GM23338 (cell line): ENCODE data around the gene UQCR11. TPM values are rescaled to one million over a fixed set of nuclear protein-coding genes. Genes with fewer than 3 reads are reported as not detected.

Source experiments
- ATAC-seq: fragments of 200-7000 bp; cut with Tn5 transposase; 3 replicates; pipeline ENCODE4 v1.9.1; 2020
- DNase-seq: peaks from one replicate; pipeline ENCODE4 v3.0.0-alpha.2; 2015; ENCODE audit warnings: low spot score
- H2AFZ ChIP-seq: fragments of 200-600 bp; sonication (generic); 2 replicates; pipeline ENCODE4 v1.8.0; 2016; ENCODE audit warnings: antibody characterized with exemption, mild to moderate bottlenecking, moderate library complexity
- H3F3A ChIP-seq: fragments of 200-600 bp; sonication (generic); replicated peaks from 2 replicates; pipeline ENCODE4 v1.8.0; 2017; ENCODE audit warnings: antibody characterized with exemption, mixed run types, low read depth
- H3K27ac ChIP-seq: fragments of 200-600 bp; sonication (generic); 2 replicates; pipeline ENCODE4 v1.6.1; 2016; ENCODE audit warnings: low read depth
- H3K27me3 ChIP-seq: fragments of 200-600 bp; sonication (generic); 2 replicates; pipeline ENCODE4 v1.8.0; 2016; ENCODE audit warnings: mild to moderate bottlenecking, mixed run types, moderate library complexity; ENCODE audit not compliant: insufficient read depth
- H3K36me3 ChIP-seq: fragments of 200-600 bp; sonication (generic); 2 replicates; pipeline ENCODE4 v1.8.0; 2016; ENCODE audit warnings: mild to moderate bottlenecking; ENCODE audit not compliant: insufficient read depth
- H3K4me1 ChIP-seq: fragments of 200-600 bp; sonication (generic); 2 replicates; pipeline ENCODE4 v1.8.0; 2016; ENCODE audit warnings: mild to moderate bottlenecking, moderate library complexity; ENCODE audit not compliant: insufficient read depth
- H3K4me2 ChIP-seq: fragments of 200-600 bp; sonication (generic); 2 replicates; pipeline ENCODE4 v1.7.1; 2017; ENCODE audit warnings: mixed run types
- H3K4me3 ChIP-seq: fragments of 200-600 bp; sonication (generic); 2 replicates; pipeline ENCODE4 v1.6.1; 2016; ENCODE audit warnings: mixed run types
- H3K79me2 ChIP-seq: fragments of 200-600 bp; sonication (generic); replicated peaks from 2 replicates; pipeline ENCODE4 v1.8.0; 2017; ENCODE audit warnings: mild to moderate bottlenecking; ENCODE audit not compliant: insufficient read depth
- H3K9me2 ChIP-seq: fragments of 200-600 bp; sonication (generic); 2 replicates; pipeline ENCODE4 v1.8.0; 2017; ENCODE audit not compliant: insufficient read depth
- H4K20me1 ChIP-seq: fragments of 200-600 bp; sonication (generic); replicated peaks from 2 replicates; pipeline ENCODE4 v1.8.0; 2017; ENCODE audit warnings: mild to moderate bottlenecking; ENCODE audit not compliant: insufficient read depth
- H3K27ac Mint-ChIP-seq: 2 replicates; pipeline ENCODE4 v1.8.0; 2020; ENCODE audit warnings: inconsistent platforms, mild to moderate bottlenecking, moderate library complexity, mixed read lengths
- H3K27me3 Mint-ChIP-seq: 3 replicates; pipeline ENCODE4 v1.8.0; 2022; ENCODE audit warnings: low read depth, mild to moderate bottlenecking, moderate library complexity, mixed read lengths, inconsistent platforms; ENCODE audit not compliant: insufficient read depth, poor library complexity
- H3K36me3 Mint-ChIP-seq: 3 replicates; pipeline ENCODE4 v1.8.0; 2021; ENCODE audit warnings: low read depth, mild to moderate bottlenecking, inconsistent platforms, moderate library complexity, mixed read lengths
- H3K4me1 Mint-ChIP-seq: 3 replicates; pipeline ENCODE4 v1.8.0; 2020; ENCODE audit warnings: mild to moderate bottlenecking, inconsistent platforms, mixed read lengths
- H3K4me3 Mint-ChIP-seq: 3 replicates; pipeline ENCODE4 v1.8.0; 2021; ENCODE audit warnings: moderate library complexity, mild to moderate bottlenecking, inconsistent platforms, mixed read lengths
- H3K9me3 Mint-ChIP-seq: 3 replicates; pipeline ENCODE4 v1.8.0; 2020; ENCODE audit warnings: moderate library complexity, mild to moderate bottlenecking, inconsistent platforms, mixed read lengths
- ETS1 ChIP-seq: IDR thresholded peaks from 2 replicates; pipeline ENCODE4 v1.6.1; 2016; ENCODE audit warnings: antibody characterized with exemption
- JUNB ChIP-seq: IDR thresholded peaks from one replicate; pipeline ENCODE4 v1.6.1; 2016; ENCODE audit warnings: antibody characterized with exemption; ENCODE audit not compliant: unreplicated experiment
- POLR2AphosphoS5 ChIP-seq: IDR thresholded peaks from 2 replicates; pipeline ENCODE4 v1.6.1; 2016; ENCODE audit warnings: antibody characterized with exemption, low read depth
- REST ChIP-seq: IDR thresholded peaks from one replicate; pipeline ENCODE4 v1.6.1; 2018; ENCODE audit warnings: antibody characterized with exemption; ENCODE audit not compliant: unreplicated experiment
- STAT1 ChIP-seq: IDR thresholded peaks from one replicate; pipeline ENCODE4 v1.6.1; 2016; ENCODE audit warnings: antibody characterized with exemption; ENCODE audit not compliant: unreplicated experiment
- ZNF331 ChIP-seq: fragments of 250-450 bp; sonication (Bioruptor Pico); IDR thresholded peaks from 2 replicates; pipeline ENCODE4 v1.5.0; 2020; ENCODE audit warnings: low read depth, mild to moderate bottlenecking, moderate library complexity
- polyA plus RNA-seq: library from polyadenylated mRNA; unstranded; fragments of >200 nt; fragmentation: Nextera tagmentation; extraction: Ambion mirVana; gene quantifications from 2 replicates; pipeline ENCODE4 v1.2.1, GENCODE V29; 2016
- total RNA-seq: library from RNA; depleted of rRNA; stranded (reverse); fragments of >200 nt; shearing (Covaris generic); gene quantifications from 2 replicates; pipeline ENCODE4 v1.2.3, GENCODE V29; 2014
- TF ChIP-seq, protein P1 (sequence below): fragments of 250-450 bp; sonication (Bioruptor Pico); IDR thresholded peaks from 2 replicates; pipeline ENCODE4 v1.5.0; 2020; ENCODE audit warnings: mild to moderate bottlenecking, moderate library complexity

The UQCR11 gene
- total and polyA plus RNA-seq, 2 experiments from 2014 or later, result 46.4 to 413 TPM

GRCh38 chr19:1599460-1599846 lies 5.8 kb downstream of the UQCR11 start (continued):
- TF ChIP-seq, protein P1, sequence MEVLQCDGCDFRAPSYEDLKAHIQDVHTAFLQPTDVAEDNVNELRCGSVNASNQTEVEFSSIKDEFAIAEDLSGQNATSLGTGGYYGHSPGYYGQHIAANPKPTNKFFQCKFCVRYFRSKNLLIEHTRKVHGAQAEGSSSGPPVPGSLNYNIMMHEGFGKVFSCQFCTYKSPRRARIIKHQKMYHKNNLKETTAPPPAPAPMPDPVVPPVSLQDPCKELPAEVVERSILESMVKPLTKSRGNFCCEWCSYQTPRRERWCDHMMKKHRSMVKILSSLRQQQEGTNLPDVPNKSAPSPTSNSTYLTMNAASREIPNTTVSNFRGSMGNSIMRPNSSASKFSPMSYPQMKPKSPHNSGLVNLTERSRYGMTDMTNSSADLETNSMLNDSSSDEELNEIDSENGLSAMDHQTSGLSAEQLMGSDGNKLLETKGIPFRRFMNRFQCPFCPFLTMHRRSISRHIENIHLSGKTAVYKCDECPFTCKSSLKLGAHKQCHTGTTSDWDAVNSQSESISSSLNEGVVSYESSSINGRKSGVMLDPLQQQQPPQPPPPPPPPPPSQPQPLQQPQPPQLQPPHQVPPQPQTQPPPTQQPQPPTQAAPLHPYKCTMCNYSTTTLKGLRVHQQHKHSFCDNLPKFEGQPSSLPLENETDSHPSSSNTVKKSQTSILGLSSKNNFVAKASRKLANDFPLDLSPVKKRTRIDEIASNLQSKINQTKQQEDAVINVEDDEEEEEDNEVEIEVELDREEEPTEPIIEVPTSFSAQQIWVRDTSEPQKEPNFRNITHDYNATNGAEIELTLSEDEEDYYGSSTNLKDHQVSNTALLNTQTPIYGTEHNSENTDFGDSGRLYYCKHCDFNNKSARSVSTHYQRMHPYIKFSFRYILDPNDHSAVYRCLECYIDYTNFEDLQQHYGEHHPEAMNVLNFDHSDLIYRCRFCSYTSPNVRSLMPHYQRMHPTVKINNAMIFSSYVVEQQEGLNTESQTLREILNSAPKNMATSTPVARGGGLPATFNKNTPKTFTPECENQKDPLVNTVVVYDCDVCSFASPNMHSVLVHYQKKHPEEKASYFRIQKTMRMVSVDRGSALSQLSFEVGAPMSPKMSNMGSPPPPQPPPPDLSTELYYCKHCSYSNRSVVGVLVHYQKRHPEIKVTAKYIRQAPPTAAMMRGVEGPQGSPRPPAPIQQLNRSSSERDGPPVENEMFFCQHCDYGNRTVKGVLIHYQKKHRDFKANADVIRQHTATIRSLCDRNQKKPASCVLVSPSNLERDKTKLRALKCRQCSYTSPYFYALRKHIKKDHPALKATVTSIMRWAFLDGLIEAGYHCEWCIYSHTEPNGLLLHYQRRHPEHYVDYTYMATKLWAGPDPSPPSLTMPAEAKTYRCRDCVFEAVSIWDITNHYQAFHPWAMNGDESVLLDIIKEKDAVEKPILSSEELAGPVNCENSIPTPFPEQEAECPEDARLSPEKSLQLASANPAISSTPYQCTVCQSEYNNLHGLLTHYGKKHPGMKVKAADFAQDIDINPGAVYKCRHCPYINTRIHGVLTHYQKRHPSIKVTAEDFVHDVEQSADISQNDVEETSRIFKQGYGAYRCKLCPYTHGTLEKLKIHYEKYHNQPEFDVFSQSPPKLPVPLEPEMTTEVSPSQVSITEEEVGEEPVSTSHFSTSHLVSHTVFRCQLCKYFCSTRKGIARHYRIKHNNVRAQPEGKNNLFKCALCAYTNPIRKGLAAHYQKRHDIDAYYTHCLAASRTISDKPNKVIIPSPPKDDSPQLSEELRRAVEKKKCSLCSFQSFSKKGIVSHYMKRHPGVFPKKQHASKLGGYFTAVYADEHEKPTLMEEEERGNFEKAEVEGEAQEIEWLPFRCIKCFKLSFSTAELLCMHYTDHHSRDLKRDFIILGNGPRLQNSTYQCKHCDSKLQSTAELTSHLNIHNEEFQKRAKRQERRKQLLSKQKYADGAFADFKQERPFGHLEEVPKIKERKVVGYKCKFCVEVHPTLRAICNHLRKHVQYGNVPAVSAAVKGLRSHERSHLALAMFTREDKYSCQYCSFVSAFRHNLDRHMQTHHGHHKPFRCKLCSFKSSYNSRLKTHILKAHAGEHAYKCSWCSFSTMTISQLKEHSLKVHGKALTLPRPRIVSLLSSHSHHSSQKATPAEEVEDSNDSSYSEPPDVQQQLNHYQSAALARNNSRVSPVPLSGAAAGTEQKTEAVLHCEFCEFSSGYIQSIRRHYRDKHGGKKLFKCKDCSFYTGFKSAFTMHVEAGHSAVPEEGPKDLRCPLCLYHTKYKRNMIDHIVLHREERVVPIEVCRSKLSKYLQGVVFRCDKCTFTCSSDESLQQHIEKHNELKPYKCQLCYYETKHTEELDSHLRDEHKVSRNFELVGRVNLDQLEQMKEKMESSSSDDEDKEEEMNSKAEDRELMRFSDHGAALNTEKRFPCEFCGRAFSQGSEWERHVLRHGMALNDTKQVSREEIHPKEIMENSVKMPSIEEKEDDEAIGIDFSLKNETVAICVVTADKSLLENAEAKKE (CRISPR knock-in tag), result no peak
- TF ChIP-seq ETS1, result no peak

DNA sequence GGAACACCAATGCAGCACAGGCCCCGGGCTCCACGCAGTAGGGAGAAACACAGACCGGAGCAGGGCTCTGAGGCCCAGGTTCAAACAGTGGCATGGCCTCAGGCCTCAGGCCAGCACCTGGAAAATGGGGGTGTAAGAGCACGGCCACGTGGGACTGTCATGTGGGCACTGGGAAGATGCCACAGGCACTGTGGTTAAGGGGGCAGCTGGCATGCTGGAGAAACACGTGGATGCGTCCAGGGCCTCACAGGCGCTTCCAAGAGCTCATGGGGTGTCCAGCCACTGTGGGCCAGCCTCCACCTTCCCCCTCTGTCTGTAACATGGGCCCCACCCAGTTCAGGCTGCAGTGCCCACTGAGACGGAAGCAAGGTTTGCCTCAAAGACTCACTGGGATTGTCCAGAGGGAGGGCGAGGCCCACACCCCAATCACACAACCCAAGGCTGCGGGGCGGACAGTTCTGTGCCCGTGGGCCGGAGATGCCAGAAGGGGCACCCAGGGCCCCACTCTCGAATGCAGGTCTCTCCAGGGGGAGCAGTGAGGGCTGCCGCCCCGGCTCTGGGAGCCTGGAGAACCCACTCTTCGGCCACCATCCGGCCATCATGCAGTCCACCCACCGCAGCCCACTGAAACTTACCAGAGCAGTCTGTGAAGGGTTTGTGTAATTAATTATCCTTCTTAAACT lies 6.3 kb downstream of the UQCR11 start:
- Histone ChIP-seq H2AFZ (no peak overlapping the region), H3F3A (peaks cover 4% of the 10 kb centered on the region), H3K36me3 (peaks cover 11% of the 10 kb centered on the region), H3K27ac (no peak overlapping the region), H3K27me3 (no peaks in the 10 kb centered on the region), H3K79me2 (peaks cover 38% of the 10 kb centered on the region), H3K4me3 (no peak overlapping the region), H3K4me1 (no peaks in the 10 kb centered on the region), H3K9me2 (no peaks in the 10 kb centered on the region), H4K20me1 (peaks cover 40% of the 10 kb centered on the region), H3K4me2 (no peak overlapping the region)
- H3K4me1 Mint-ChIP-seq, result peaks cover 3% of the 10 kb centered on the region; the same call in 2 of the 3 replicates
- peaks cover 17% of the 10 kb centered on the region for H3K27me3 Mint-ChIP-seq
- H3K9me3 Mint-ChIP-seq, result no peaks in the 10 kb centered on the region
- ATAC-seq, result no peak
- H3K4me3 Mint-ChIP-seq, result no peak overlapping the region
- H3K36me3 Mint-ChIP-seq, result peaks cover 39% of the 10 kb centered on the region
- no peak overlapping the region for H3K27ac Mint-ChIP-seq
- DNase-seq, result no peak
- TF ChIP-seq POLR2AphosphoS5, result no peak
- TF ChIP-seq REST, result no peak
- no peak for TF ChIP-seq ZNF331 (CRISPR knock-in tag)
- no peak for TF ChIP-seq ETS1
- no peak for TF ChIP-seq JUNB
- no peak for TF ChIP-seq STAT1
